Adrenal gland (tissue), 5 donors: ENCODE results near the gene PPM1L.

Source experiments
- CTCF ChIP-seq, 6 experiments: fragments of 450-650 bp in 4 of 6; fragments of 200-600 bp in 2 of 6; sonication (generic) in 1 of 6; IDR thresholded peaks; 1 replicate in 5 of 6; 2 replicates in 1 of 6; pipeline versions ENCODE4 v1.5.1 to v1.8.0; 2016 to 2021; ENCODE audit warnings: antibody characterized with exemption in 6 of 6, mild to moderate bottlenecking in 2 of 6, moderate library complexity in 1 of 6
- POLR2A ChIP-seq, 2 donors: fragments of 450-650 bp; IDR thresholded peaks; one replicate each; pipeline ENCODE4 v1.6.1; 2017; ENCODE audit warnings: antibody characterized with exemption in 2 of 2, mild to moderate bottlenecking in 2 of 2, moderate library complexity in 1 of 2
- donor health status: DM: no; HTN: no; CAD: no.

GRCh38 chr3:160980740-160981139 is 224.7 kb downstream of the PPM1L start:
- TF ChIP-seq CTCF (IDR thresholded peaks at IDR 0.05) (no peak), POLR2A (IDR thresholded peaks at IDR 0.05) (no peak)
